HG02943 (cell line): ENCODE measurements around the gene DLG2.

Experiments
- ATAC-seq: cut with Tn5 transposase; IDR thresholded peaks from one replicate; pipeline ENCODE4 v1.9.1; 2021; ENCODE audit warnings: mild to moderate bottlenecking, low read depth, moderate library complexity; ENCODE audit not compliant: unreplicated experiment

DLG2 gene

DNA sequence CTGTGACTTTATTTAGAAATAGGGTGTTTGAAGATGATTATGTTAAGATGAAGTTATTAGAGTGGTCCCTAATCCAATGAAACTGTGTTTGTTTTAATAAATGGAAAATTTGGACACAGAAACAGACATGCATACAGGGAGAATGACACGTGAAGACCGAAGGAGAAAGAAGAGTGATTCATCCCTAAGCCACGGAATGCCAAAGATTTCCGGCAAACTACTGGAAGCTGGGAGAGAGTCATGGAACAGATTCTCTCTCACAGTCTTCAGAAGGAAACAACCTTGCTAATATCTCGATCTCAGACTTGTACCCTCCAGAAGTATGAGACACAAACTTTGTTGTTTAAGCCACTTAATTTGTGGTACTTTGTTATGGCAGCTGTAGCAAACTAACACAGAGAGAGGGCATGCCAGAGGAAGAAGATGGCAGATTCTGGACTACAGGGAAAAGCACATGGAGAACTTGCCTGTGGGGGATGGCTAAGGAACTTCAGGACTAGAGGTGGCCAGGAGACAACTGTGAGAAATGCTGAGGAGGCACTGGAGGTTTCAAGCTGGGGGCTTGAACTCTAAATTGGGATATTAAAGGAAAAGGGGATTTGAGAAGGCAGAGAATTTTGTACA lies 1607.5 kb downstream of the DLG2 start:
- no peak for ATAC-seq

- no peak for ATAC-seq
Observed at GRCh38 chr11:84014539-84014938, 1612.6 kb downstream of the DLG2 start.

DNA sequence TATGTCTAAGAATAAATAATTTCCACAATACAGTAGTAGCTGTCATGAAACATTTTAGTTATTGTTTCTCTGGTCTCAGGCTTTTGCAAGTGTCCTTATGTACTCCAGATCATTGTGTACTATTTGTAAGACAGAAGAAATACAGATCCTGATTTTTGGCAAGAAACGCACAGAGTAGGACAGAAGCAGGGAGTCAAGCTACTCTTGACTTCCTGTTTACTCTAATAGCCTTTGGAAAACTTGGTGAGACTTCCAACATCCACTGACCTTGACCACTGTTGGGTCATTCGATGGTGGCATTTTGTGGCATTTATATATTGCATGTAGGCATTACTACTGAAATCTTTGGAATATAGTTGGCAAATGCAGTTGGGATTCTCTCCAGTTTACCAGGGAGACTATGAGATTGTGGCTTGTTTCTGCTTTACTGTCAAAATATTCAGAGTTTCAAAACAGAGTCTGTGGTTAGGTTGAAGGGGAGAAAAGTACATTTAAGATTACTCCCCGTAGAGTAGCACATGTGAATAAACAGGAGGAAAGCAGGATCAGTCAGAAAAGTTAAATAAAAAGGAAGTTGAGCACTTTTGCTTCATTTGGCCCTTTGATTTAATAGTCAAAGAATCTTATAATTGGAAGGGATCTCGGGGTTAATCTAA lies 1614.8 kb downstream of the DLG2 start:
- ATAC-seq = no peak

GRCh38 chr11:84003181-84003580 lies 1624.0 kb downstream of the DLG2 start:
- no peak for ATAC-seq

DNA sequence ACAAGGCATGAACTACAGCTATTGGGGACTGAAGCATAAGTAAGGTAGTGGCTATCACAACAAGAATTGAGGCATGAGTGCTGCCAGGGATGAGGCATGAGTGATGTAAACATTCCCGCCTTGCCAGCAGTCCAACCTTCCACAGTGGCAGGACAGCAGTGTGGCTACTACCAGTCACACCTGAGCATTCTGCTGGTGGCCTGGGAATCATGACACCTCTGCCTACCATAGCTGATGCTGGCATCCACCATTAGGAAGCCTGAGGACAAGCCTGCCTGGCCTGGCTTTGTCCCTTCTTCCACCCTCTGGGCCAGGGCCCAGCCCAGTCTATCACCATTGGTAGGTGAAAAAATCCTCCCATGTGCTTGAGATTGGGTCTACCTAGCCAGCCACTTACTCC lies 1628.2 kb downstream of the DLG2 start:
- no peak for ATAC-seq

- ATAC-seq = no peak
Observed at GRCh38 chr11:83990160-83990733, 1636.9 kb downstream of the DLG2 start.

DNA sequence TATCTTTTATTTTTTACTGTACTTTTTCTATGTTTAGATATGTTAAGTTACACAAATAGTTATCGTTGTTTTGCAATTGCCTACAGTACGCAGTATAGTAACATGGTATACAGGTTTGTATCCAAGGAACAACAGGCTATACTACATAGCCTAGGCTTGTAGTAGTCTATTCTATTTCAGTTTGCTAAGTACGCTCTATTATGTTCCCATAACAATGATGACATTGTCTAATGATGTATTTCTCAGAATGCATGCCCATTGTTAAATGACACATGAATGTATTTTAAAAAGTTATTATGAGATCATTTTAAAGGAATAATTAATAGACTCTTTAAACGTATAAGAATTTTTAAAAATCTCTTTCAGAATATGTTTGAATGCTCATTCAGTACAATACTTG lies 1644.3 kb downstream of the DLG2 start:
- ATAC-seq = no peak

DNA sequence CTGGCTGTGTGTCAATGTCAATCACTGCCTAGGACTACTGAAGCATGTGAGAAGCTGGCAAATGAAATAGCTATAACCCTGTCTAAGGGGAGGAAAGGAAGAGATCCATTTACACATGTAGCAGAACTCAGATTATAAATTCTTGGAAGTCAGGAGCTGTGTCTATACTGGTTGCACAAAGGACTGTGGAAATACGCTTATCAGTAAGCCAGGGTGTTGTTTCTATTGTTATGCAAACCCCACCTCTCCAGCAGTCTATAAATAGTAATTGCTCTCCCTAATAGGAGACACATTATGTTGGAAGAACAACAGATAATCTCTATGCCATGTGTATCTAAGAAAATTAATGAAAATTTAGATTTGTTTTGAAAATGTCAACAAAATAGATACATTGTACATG lies 1647.6 kb downstream of the DLG2 start:
- no peak for ATAC-seq

DNA sequence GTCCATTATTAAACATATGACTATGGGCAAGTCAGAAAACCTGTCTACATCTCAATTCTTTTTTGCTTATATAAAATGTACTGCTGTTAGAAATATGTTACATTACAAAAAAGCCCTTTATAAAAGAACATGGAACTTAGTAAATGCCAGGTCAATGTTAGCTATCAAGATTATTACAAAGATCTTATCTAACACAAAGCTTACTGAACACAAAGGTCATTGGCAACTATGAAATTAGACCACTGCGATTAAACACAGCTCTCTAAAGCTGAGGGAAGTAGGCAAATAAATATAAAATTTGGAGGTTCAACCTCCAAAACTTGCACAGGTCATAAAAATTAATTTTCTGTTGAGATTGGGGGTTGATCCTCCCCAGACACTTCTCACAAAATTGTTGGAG lies 1648.2 kb downstream of the DLG2 start:
- no peak for ATAC-seq

- ATAC-seq = no peak
Observed at GRCh38 chr11:83976086-83976485, 1651.1 kb downstream of the DLG2 start.

DNA sequence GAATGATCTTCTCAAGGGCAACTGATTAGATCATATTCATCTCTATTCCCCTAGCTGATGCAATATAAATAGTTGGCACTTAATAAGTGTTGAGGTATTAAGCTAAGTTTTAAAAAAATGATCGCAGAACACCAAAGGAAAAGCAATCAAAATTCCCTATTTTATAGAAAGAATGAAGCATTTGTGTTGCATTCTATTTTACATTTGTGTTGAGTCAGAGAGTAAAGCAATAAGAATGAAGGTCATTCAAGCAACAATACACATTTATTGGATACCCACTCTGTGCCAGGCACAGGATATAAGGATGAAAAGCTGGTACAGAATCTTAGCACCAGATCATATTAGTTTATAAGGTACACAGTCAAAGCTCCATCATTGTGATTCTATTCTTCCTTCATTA lies 1654.6 kb downstream of the DLG2 start:
- ATAC-seq = no peak

DNA sequence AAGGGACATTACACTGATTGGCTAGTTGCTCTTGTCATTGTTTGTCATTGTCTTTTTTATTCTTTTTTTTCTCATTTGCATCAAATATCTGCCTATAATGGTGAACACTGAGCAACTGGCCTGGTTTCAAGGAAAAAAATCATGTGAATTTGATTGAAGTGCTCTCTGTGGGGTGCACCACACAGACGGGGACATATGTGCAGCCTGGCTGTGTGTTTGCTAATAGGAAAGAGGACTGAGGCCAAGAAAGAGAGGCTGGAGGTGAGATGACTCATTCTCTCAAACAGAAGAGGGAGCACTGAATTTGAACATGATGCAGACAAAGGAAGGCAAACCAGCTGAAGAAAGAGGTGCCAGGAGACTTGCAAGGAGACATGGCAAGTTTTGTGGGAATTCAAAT lies 1656.1 kb downstream of the DLG2 start:
- ATAC-seq = no peak

- ATAC-seq = peak; percentile 72
Observed at GRCh38 chr11:83970061-83970671, 1657.0 kb downstream of the DLG2 start.

- no peak for ATAC-seq
Observed at GRCh38 chr11:83957038-83957900, 1669.9 kb downstream of the DLG2 start.

DNA sequence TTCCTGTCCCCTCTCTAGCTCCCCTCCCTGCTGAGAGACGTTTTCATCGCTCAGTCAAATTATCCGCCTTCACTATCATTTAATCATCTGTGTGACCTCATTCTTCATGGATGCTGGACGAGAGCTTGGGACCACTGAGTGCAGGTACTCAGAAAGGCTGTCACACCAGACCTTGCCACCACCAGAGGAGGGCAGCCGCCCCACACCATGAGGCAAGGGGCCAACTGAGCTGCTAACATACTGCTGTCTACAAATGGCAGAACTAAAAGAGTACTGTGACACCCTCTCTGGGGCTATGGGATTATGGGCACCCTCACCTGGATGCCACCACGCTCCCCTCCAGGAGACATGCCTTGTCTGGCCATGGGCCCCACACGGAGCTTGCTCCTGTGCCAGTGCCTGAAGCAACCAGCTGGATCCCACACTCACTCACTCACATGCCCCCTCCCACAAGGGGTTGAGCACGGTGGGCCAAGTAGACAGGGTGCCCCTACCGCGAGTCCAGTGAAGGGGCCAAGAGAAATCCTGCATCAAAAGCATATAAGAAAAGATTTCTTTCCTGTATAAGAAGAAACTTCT lies 1670.9 kb downstream of the DLG2 start:
- ATAC-seq = no peak

DNA sequence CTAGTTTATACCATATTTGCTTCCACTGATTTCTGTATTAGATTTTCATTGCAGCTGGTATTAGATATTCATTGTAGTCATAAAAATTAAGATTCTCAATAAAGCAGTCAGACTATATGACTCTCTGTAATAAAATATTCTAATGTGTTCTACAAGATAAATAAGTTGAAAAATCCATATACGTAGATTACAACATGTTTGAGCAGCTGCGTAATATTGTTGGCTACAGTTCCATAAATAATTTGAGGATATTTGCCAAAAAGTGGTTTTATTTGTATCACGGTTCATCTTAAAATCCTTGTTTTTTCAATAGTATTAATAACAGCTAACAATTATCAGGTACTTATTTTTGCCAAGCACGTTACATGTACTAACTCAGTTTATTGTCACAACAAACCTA lies 1672.4 kb downstream of the DLG2 start:
- ATAC-seq = no peak

DNA sequence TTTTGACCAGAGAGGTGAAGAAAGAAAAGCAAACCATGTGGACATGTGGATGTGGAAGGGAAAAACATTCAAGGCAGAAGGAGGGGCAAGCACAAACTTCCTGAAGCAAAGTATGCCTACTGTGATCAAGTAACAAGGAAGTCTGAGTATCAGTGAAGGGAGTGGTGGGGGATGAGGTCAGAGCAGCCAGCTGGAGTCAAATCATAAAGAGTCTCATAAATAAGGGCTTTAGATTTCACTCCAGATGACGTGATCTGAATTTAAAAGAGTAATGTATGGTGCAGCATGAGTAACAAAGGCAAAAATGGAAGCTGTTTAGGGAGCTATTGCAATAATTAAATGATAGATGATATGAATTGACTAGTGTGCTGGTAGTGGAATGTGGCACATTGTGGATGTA lies 1675.6 kb downstream of the DLG2 start:
- no peak for ATAC-seq

GRCh38 chr11:83948200-83948599 lies 1678.9 kb downstream of the DLG2 start:
- ATAC-seq = no peak

- no peak for ATAC-seq
Observed at GRCh38 chr11:83945976-83946375, 1681.2 kb downstream of the DLG2 start.

DNA sequence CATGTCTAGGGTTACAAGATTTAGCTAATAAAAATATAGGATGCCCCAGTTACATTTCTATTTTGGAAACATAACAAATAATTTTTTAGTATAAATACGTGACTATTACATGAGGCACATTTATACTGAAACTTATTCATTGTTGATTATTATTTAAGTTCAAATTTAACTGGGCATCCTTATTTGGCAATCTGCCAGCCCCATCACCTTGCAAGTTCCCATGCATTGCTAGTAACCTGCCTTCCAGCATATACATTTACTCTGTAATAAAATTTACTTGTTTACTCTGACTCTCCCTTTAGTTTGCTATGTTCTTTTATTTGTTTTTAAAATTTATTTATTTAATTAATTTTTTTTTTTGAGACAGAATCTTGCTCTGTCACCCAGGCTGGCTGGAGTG lies 1686.1 kb downstream of the DLG2 start:
- ATAC-seq = no peak

DNA sequence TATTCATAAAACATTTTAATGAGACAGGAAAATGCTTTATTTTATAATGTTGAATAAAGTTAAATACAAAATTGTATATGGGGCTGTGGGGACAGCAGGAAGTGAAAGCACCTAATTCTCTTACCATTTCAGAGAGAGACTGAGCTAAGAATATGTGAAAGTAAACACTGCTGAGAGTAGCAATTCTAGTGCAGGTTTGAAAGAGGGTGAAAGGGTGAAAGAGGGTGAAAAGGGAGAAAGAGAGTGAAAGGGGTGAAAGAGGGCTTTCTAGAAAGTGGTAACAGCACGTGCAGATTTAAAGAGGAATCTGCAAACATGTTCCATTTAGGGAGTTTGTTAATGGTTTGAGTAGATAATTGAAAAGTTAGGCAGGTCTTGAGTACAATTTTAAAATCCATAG lies 1689.0 kb downstream of the DLG2 start:
- no peak for ATAC-seq
